SK-N-SH treated with all-trans-retinoic acid at 6 μM for 48 hours (cell line): Measurements from ENCODE around the gene TCP11L2.

Source experiments
- ARNTL ChIP-seq: fragments of 450-650 bp; formaldehyde crosslinking; IDR thresholded peaks from 2 replicates; pipeline ENCODE4 v1.5.0; 2020; ENCODE audit warnings: low read depth, mild to moderate bottlenecking, moderate library complexity, borderline replicate concordance
- CREB5 ChIP-seq: fragments of 250-450 bp; sonication (Bioruptor Pico); IDR thresholded peaks from 2 replicates; pipeline ENCODE4 v1.5.1; 2020; ENCODE audit warnings: low read depth, mild to moderate bottlenecking, moderate library complexity
- CSRNP3 ChIP-seq: fragments of 250-450 bp; sonication (Bioruptor Pico); IDR thresholded peaks from 2 replicates; pipeline ENCODE4 v1.5.1; 2021; ENCODE audit warnings: mild to moderate bottlenecking, moderate library complexity
- ESRRG ChIP-seq: fragments of 250-450 bp; sonication (Bioruptor Pico); IDR thresholded peaks from 2 replicates; pipeline ENCODE4 v1.6.1; 2021; ENCODE audit warnings: mild to moderate bottlenecking
- PATZ1 ChIP-seq: fragments of 250-450 bp; sonication (Bioruptor Pico); IDR thresholded peaks from 2 replicates; pipeline ENCODE4 v1.8.0; 2020; ENCODE audit warnings: mild to moderate bottlenecking, moderate library complexity, borderline replicate concordance
- POU6F1 ChIP-seq: fragments of 250-450 bp; sonication (Bioruptor Pico); IDR thresholded peaks from 2 replicates; pipeline ENCODE4 v1.8.0; 2021; ENCODE audit warnings: low read depth, mild to moderate bottlenecking, moderate library complexity, borderline replicate concordance
- PPARA ChIP-seq: fragments of 250-450 bp; sonication (Bioruptor Pico); IDR thresholded peaks from 2 replicates; pipeline ENCODE4 v1.5.0; 2020; ENCODE audit warnings: mild to moderate bottlenecking, borderline replicate concordance
- SNAI2 ChIP-seq: fragments of 250-450 bp; sonication (Bioruptor Pico); IDR thresholded peaks from 2 replicates; pipeline ENCODE4 v1.5.0; 2020; ENCODE audit warnings: mild to moderate bottlenecking, moderate library complexity
- TCF4 ChIP-seq: fragments of 250-450 bp; sonication (Bioruptor Pico); IDR thresholded peaks from 2 replicates; pipeline ENCODE4 v1.8.0; 2021; ENCODE audit warnings: mild to moderate bottlenecking, moderate library complexity, borderline replicate concordance
- TOX ChIP-seq: fragments of 250-450 bp; sonication (Bioruptor Pico); IDR thresholded peaks from 2 replicates; pipeline ENCODE4 v1.8.0; 2021; ENCODE audit warnings: mild to moderate bottlenecking, moderate library complexity, borderline replicate concordance
- ZC3H10 ChIP-seq: fragments of 250-450 bp; sonication (Bioruptor Pico); IDR thresholded peaks from 2 replicates; pipeline ENCODE4 v1.5.1; 2021; ENCODE audit warnings: mild to moderate bottlenecking, moderate library complexity
- ZFP3 ChIP-seq: fragments of 250-450 bp; sonication (Bioruptor Pico); IDR thresholded peaks from 2 replicates; pipeline ENCODE4 v1.5.0; 2020; ENCODE audit warnings: mild to moderate bottlenecking, moderate library complexity
- ZFP30 ChIP-seq: fragments of 450-650 bp; formaldehyde crosslinking; IDR thresholded peaks from 2 replicates; pipeline ENCODE4 v1.5.0; 2022; ENCODE audit warnings: mild to moderate bottlenecking, moderate library complexity
- ZNF8 ChIP-seq: fragments of 450-650 bp; formaldehyde crosslinking; IDR thresholded peaks from 2 replicates; pipeline ENCODE4 v1.5.0; 2020; ENCODE audit warnings: mild to moderate bottlenecking, moderate library complexity

GRCh38 chr12:106282457-106283097 is 20.0 kb upstream of the TCP11L2 start:
- no peak for TF ChIP-seq PPARA (CRISPR knock-in tag)
- TF ChIP-seq ESRRG (CRISPR knock-in tag): no peak
- no peak for TF ChIP-seq ZC3H10
- no peak for TF ChIP-seq TCF4 (CRISPR knock-in tag)
- TF ChIP-seq ARNTL (CRISPR knock-in tag): no peak
- TF ChIP-seq PATZ1: no peak
- TF ChIP-seq CSRNP3: no peak
- no peak for TF ChIP-seq ZFP30 (CRISPR knock-in tag)
- TF ChIP-seq TOX (CRISPR knock-in tag): no peak
- no peak for TF ChIP-seq ZNF8 (CRISPR knock-in tag)
- TF ChIP-seq ZFP3 (CRISPR knock-in tag): no peak
- no peak for TF ChIP-seq CREB5 (CRISPR knock-in tag)
- no peak for TF ChIP-seq POU6F1 (CRISPR knock-in tag)
- TF ChIP-seq SNAI2: no peak
